ENCODE measurements around the gene AK5.
"Not testable (repeated sequence)": the region's sequence is repeated elsewhere in the genome, so short reads cannot be mapped to it uniquely, and the experiment has no call there.

AK5 gene

DNA sequence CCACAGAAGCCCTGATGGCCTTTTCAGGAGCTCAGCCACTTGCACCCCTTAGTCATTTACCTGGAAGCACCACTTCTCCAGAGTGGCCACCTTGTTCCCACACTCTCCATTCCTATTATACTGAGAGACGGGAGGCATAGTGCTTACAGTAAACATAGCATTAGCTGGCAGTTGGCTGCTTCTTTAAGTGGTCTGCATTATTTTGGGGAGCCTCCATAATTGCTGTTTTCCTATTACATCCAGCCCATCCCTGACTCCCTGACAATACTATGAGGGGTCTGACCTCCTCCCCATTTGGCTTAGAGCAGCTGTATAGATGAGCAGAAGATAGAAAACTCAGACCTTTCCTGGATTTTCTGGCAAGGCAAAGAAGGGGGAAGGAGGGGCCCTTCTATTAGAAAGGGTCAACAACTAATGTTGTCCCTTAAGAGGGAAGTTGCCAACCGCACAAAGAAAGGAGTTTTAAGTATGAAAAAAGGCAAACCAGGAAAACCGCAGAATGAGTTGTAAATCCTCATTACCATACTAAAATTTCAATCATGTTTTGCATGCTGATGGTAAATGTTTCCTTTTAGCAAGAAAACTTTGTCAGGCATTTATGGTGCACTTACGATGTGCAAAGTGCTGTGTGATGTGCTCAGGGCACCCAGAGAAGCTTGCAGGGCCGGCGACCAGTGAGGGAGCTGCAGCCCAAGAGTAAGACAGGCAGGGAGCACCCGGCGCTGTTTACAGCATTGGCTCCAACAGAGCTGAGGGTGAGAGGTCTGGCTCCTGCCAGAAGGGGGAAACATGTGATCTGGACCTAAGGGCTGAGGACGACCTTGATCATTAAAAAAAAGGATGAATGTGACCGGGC, 233.3 kb downstream of the AK5 start:
- CTCF ChIA-PET = interaction anchor here (0.7 to 3.8 kb wide), 7 partner anchors 9 to 369 kb away, joined by 3 to 27 read pairs (median 4); no protein-coding TSS in a partner anchor
- POLR2A ChIA-PET = interaction anchor here (2.5 to 3.1 kb wide), 2 partner anchors 22 to 24 kb away, joined by 12 to 16 read pairs; no protein-coding TSS in a partner anchor
- peak; percentile 46 for DNase-seq (ENCODE audit: low read depth, low spot score)
- peak overlapping the region; percentile 10; the same call in 1 of the 2 replicates for H3K4me3 ChIP-seq (ENCODE audit: low read depth, low read length)
- TF ChIP-seq, protein P1, sequence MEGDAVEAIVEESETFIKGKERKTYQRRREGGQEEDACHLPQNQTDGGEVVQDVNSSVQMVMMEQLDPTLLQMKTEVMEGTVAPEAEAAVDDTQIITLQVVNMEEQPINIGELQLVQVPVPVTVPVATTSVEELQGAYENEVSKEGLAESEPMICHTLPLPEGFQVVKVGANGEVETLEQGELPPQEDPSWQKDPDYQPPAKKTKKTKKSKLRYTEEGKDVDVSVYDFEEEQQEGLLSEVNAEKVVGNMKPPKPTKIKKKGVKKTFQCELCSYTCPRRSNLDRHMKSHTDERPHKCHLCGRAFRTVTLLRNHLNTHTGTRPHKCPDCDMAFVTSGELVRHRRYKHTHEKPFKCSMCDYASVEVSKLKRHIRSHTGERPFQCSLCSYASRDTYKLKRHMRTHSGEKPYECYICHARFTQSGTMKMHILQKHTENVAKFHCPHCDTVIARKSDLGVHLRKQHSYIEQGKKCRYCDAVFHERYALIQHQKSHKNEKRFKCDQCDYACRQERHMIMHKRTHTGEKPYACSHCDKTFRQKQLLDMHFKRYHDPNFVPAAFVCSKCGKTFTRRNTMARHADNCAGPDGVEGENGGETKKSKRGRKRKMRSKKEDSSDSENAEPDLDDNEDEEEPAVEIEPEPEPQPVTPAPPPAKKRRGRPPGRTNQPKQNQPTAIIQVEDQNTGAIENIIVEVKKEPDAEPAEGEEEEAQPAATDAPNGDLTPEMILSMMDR (IDR thresholded peaks at IDR 0.05; ENCODE audit: insufficient read depth, low read length, missing control alignments) = peak; percentile 33

DNA sequence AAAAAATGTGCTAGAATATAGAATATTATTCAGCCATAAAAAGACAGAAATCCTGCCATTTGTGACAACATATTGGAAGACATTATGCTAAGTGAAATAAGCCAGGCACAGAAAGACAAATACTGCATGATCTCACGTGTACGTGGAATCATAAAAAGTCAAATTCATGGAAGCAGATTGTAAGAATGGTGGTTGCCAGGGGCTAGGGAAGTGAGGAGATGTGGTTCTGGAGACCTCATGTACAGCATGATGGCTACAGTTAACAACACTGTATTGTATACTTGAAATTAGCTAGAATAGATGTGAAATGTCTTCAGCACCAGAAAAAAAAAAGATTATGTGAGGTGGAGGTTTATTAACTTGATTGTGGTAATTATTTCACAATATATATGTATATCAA, 234.3 kb downstream of the AK5 start:
- TF ChIP-seq, protein P1 (IDR thresholded peaks at IDR 0.05; ENCODE audit: insufficient read depth, low read length, missing control alignments) = no peak
- CTCF ChIA-PET = interaction anchor here (0.6 to 3.8 kb wide), 3 partner anchors 12 to 234 kb away, joined by 4 to 27 read pairs (median 4); no protein-coding TSS in a partner anchor
- POLR2A ChIA-PET = interaction anchor here (2.5 kb wide), 1 partner anchor 23 kb away, joined by 16 read pairs; no protein-coding TSS in a partner anchor
- no peak overlapping the region for H3K4me3 ChIP-seq (ENCODE audit: low read depth, low read length)
- DNase-seq (ENCODE audit: low read depth, low spot score) = no peak

DNA sequence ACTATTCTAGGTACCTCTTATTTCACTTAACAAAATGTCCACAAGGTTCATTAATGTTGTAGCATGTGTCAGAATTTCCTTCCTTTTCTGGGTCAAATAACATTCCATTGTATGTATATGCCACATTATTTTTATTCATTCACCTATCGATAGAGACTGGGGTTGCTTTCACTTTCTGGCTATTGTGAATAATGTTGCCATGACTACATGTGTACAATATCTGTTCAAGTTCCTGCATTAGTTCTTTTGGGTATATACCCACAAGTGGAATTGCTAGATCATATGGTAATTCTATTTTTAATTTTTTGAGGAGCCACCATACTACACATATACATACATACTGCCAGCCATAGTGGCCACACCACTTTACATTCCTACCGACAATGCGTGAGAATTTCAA, 242.2 kb downstream of the AK5 start:
- no peak for DNase-seq (ENCODE audit: low read depth, low spot score)
- no peak overlapping the region for H3K4me3 ChIP-seq (ENCODE audit: low read depth, low read length)
- POLR2A ChIA-PET = no interaction called here
- CTCF ChIA-PET = interaction anchor here (1.0 to 4.3 kb wide), 2 partner anchors 10 to 115 kb away, joined by 4 to 42 read pairs; no protein-coding TSS in a partner anchor
- TF ChIP-seq, protein P1 (IDR thresholded peaks at IDR 0.05; ENCODE audit: insufficient read depth, low read length, missing control alignments) = no peak

DNA sequence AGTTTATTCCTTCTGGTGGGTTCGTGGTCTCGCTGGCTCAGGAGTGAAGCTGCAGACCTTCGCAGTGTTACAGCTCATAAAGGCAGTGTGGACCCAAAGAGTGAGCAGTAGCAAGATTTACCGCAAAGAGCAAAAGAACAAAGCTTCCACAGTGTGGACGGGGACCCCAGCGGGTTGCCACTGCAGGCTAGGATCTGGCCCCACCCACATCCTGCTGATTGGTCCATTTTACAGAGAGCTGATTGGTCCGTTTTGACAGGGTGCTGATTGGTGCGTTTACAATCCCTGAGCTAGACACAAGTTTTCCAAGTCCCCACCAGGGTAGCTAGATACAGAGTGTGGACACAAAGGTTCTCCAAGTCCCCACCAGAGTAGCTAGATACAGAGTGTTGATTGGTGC, 249.3 kb downstream of the AK5 start:
- POLR2A ChIA-PET; H3K4me3 ChIP-seq (ENCODE audit: low read depth, low read length); DNase-seq (ENCODE audit: low read depth, low spot score): not testable (repeated sequence)
- CTCF ChIA-PET = interaction anchor here (0.7 to 1.3 kb wide), 2 partner anchors 13 to 378 kb away, joined by 3 read pairs; no protein-coding TSS in a partner anchor

DNA sequence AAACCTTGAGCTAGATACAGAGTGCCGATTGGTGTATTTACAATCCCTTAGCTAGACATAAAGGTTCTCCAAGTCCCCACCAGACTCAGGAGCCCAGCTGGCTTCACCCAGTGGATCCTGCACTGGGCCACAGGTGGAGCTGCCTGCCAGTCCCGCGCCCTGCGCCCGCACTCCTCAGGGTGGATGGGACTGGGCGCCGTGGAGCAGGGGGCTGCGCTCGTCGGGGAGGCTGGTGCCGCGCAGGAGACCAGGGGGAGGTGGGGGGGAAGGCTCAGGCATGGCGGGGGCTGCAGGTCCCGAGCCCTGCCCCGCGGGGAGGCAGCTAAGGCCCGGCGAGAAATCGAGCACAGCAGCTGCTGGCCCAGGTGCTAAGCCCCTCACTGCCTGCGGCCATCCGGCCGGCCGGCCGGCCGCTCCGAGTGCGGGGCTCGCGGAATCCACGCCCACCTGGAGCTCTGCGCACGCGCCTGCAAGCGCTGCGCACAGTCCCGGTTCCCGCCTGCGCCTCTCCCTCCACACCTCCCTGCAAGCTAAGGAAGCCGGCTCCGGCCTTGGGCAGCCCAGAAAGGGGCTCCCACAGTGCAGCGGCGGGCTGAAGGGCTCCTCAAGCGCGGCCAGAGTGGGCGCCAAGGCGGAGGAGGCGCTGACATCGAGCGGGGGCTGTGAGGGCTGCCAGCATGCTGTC, 249.9 kb downstream of the AK5 start:
- H3K4me3 ChIP-seq (ENCODE audit: low read depth, low read length); DNase-seq (ENCODE audit: low read depth, low spot score); POLR2A ChIA-PET: not testable (repeated sequence)
- CTCF ChIA-PET = interaction anchor here (0.7 to 4.2 kb wide), 9 partner anchors 7 to 381 kb away, joined by 3 to 42 read pairs (median 11); partner anchors contain the start of gene ZZZ3

DNA sequence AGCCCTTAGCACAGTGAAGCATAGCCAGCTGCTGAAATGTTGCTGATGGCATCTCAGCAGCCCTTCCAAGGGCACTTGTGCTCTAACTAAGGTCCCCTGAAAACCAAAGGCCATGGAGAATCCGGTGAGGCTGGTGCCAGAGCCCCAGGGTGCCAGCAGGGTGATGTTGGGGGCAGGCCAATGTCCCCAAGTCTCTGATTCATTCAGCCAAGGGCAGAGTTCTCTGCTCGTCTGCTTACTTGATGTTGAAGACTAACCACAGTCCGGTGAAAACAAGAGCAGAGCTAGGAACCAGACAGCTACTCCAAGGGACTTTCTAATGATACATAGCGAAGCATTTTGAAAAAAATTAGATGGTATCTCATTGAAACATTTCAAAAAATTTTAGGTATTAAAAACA, 250.8 kb downstream of the AK5 start:
- ChIA-PET CTCF (interaction anchor here (0.8 to 4.2 kb wide), 29 partner anchors 8 to 389 kb away, joined by 3 to 42 read pairs (median 3); partner anchors contain the start of gene ZZZ3), POLR2A (no interaction called here)
- no peak overlapping the region for H3K4me3 ChIP-seq (ENCODE audit: low read depth, low read length)
- no peak for DNase-seq (ENCODE audit: low read depth, low spot score)
- TF ChIP-seq, protein P1 (IDR thresholded peaks at IDR 0.05; ENCODE audit: insufficient read depth, low read length, missing control alignments) = no peak
